ENCODE data around the gene RASGEF1B.
A peak's percentile ranks its signal among the peaks of the same experiment; 100 is the strongest.

The RASGEF1B gene

GRCh38 chr4:81429607-81430006 is 42.1 kb downstream of the RASGEF1B start:
- Mint-ChIP-seq H3K27me3 (ENCODE audit: low read depth, poor library complexity) (peaks cover 4% of the 10 kb centered on the region), H3K4me3 (no peak overlapping the region), H3K27ac (peak overlapping the region; percentile 36), H3K9me3 (peaks cover 10% of the 10 kb centered on the region), H3K4me1 (peaks cover 35% of the 10 kb centered on the region), H3K36me3 (ENCODE audit: low read depth) (peaks cover 32% of the 10 kb centered on the region)
- TF ChIP-seq, protein P1, sequence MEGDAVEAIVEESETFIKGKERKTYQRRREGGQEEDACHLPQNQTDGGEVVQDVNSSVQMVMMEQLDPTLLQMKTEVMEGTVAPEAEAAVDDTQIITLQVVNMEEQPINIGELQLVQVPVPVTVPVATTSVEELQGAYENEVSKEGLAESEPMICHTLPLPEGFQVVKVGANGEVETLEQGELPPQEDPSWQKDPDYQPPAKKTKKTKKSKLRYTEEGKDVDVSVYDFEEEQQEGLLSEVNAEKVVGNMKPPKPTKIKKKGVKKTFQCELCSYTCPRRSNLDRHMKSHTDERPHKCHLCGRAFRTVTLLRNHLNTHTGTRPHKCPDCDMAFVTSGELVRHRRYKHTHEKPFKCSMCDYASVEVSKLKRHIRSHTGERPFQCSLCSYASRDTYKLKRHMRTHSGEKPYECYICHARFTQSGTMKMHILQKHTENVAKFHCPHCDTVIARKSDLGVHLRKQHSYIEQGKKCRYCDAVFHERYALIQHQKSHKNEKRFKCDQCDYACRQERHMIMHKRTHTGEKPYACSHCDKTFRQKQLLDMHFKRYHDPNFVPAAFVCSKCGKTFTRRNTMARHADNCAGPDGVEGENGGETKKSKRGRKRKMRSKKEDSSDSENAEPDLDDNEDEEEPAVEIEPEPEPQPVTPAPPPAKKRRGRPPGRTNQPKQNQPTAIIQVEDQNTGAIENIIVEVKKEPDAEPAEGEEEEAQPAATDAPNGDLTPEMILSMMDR (IDR thresholded peaks at IDR 0.05), result no peak
- DNase-seq, result no peak

GRCh38 chr4:81429031-81429430 is 42.7 kb downstream of the RASGEF1B start:
- Mint-ChIP-seq H3K4me1 (peaks cover 41% of the 10 kb centered on the region), H3K9me3 (peaks cover 10% of the 10 kb centered on the region), H3K36me3 (ENCODE audit: low read depth) (peaks cover 28% of the 10 kb centered on the region), H3K27me3 (ENCODE audit: low read depth, poor library complexity) (peaks cover 1% of the 10 kb centered on the region), H3K4me3 (no peak overlapping the region), H3K27ac (peak overlapping the region; percentile 16)
- DNase-seq, result no peak
- TF ChIP-seq, protein P1 (IDR thresholded peaks at IDR 0.05), result no peak

DNA sequence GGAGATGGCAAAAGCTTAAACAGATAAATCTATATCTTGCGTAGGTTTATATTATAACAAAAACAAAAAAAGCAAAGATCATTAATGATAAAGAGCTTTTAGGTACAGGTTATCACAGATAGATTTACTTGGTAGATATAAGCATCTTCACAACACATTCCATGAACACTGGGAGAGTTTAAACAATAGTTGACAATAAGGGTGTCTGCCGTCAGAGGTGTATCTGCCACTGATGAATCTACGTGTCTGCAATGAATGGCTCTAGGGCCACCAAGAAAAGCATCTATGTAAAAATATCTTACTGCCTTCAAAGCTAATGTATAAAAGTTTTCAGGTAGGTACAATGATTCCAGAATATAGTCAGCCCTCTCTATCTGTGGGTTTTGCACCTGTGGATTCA is 43.7 kb downstream of the RASGEF1B start:
- peaks cover 10% of the 10 kb centered on the region for H3K9me3 Mint-ChIP-seq
- H3K27ac Mint-ChIP-seq, result peak overlapping the region; percentile 64
- peaks cover 47% of the 10 kb centered on the region for H3K4me1 Mint-ChIP-seq
- H3K27me3 Mint-ChIP-seq (ENCODE audit: low read depth, poor library complexity), result no peaks in the 10 kb centered on the region
- no peak for DNase-seq
- H3K4me3 Mint-ChIP-seq, result no peak overlapping the region
- H3K36me3 Mint-ChIP-seq (ENCODE audit: low read depth), result peaks cover 28% of the 10 kb centered on the region
- TF ChIP-seq, protein P1 (IDR thresholded peaks at IDR 0.05), result no peak

DNA sequence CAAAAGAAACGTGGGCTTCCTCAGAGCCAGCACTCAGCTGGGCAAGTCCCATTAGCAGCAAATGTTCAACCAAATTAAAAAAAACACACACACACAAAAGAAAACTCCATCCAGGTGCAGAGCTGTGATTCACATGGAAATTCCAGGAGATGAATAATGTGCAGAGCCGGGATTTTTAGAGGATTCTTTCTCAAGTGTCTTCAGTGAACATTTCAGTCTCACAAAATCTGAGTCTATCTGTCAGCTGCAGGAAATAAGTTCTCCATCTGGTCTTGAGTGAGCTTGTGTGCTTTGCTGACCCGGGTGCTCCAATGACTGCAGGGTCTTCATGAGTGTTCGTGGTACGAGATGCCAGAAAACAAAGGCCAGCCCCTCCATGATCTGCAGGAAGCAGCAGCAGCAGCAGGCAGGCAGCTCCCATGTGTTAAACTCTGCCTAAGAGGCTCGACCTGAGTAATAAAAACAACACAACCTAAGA is 44.3 kb downstream of the RASGEF1B start:
- Mint-ChIP-seq H3K27me3 (ENCODE audit: low read depth, poor library complexity) (no peaks in the 10 kb centered on the region), H3K9me3 (peaks cover 10% of the 10 kb centered on the region), H3K36me3 (ENCODE audit: low read depth) (peaks cover 25% of the 10 kb centered on the region), H3K4me1 (peaks cover 47% of the 10 kb centered on the region), H3K27ac (peak overlapping the region; percentile 64), H3K4me3 (no peak overlapping the region)
- no peak for DNase-seq
- TF ChIP-seq, protein P1 (IDR thresholded peaks at IDR 0.05), result no peak

GRCh38 chr4:81426770-81427289 is 44.9 kb downstream of the RASGEF1B start:
- TF ChIP-seq, protein P1 (IDR thresholded peaks at IDR 0.05), result no peak
- Mint-ChIP-seq H3K27ac (no peak overlapping the region), H3K4me1 (peaks cover 49% of the 10 kb centered on the region), H3K36me3 (ENCODE audit: low read depth) (peaks cover 22% of the 10 kb centered on the region), H3K9me3 (peaks cover 10% of the 10 kb centered on the region), H3K4me3 (no peak overlapping the region), H3K27me3 (ENCODE audit: low read depth, poor library complexity) (peaks cover 1% of the 10 kb centered on the region)
- DNase-seq, result no peak

All from nephron progenitor cell (in vitro differentiated cells).